Thyroid gland (tissue), 4 donors: ENCODE measurements around the gene SULT1A2.

Source experiments
- CTCF ChIP-seq, 6 experiments: fragments of 200-600 bp in 3 of 6; fragments of 450-650 bp in 3 of 6; sonication (generic) in 3 of 6; IDR thresholded peaks; one replicate each; pipeline ENCODE4 v1.5.1; 2016 to 2019; ENCODE audit warnings: antibody characterized with exemption in 6 of 6, mild to moderate bottlenecking in 2 of 6, inconsistent platforms in 1 of 6, moderate library complexity in 1 of 6
- POLR2A ChIP-seq, 2 donors: fragments of 450-650 bp; IDR thresholded peaks; one replicate each; pipeline ENCODE4 v1.6.1; 2017; ENCODE audit warnings: antibody characterized with exemption in 2 of 2, mild to moderate bottlenecking in 2 of 2, moderate library complexity in 1 of 2

DNA sequence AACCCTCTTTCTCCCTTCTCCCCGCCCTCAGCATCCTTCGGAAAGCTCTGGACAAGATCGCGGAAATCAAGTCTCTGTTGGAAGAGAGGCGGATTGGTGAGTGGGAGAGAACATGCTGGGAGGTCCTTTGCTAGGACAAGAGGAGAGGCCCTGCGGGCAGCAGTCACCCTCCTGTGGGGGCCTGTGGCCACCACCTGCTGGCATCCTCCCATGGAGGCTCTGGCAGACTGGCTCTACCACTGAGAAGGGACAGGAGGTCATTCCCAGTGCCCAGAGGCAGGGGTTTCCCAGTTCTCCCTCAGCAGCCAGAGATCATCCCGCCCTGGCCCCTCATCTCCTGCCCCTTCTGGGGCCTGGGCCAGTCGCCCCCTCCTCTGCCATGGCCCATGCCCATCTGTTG lies 7.8 kb downstream of the SULT1A2 start:
- TF ChIP-seq CTCF (IDR thresholded peaks at IDR 0.05): no peak
- no peak for TF ChIP-seq POLR2A (IDR thresholded peaks at IDR 0.05)
